ENCODE results near the gene GDPGP1. TPM values are rescaled to one million over a fixed set of nuclear protein-coding genes. Genes with fewer than 3 reads are reported as not detected.
"Not testable (repeated sequence)": the region's sequence is repeated elsewhere in the genome, so short reads cannot be mapped to it uniquely, and the experiment has no call there.

Gene GDPGP1
- total and polyA plus RNA-seq, 2 experiments from 2014 or later = 0.61 to 3.8 TPM

DNA sequence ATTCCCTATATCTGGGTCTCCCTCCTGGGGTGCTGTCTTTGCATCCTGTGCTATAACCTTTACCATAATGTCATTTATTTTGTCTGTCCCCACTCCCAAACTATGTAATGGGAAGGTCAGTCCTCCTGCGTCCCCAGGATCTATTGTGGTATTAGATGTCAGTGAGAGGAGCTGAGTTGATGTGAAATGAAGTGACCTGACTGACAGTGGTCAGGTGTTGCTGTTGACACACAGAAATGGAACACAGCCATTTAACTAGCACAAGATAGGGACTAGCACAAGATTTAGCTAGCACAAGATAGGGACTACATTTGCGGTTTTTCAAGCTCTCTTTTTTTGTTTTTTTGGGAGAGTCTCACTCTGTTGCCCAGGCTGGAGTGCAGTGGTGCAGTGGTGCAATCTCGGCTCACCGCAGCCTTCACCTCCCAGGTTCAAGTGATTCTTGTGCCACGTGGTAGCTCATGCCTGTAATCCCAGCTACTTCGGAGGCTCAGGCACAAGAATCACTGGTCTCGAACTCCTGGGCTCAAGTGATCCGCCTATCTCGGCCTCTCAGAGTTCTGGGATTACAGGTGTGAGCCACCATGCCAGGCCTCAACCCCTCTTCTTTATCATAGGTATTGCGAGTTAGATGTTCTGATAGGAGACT is 36.6 kb downstream of the GDPGP1 start:
- H3K27ac ChIP-seq (ENCODE audit: low read depth) = no peak overlapping the region
- Mint-ChIP-seq H3K4me1 (peaks cover 25% of the 10 kb centered on the region), H3K27ac (no peak overlapping the region), H3K27me3 (ENCODE audit: insufficient read depth, low read depth, poor library complexity) (peaks cover 10% of the 10 kb centered on the region), H3K9me3 (no peaks in the 10 kb centered on the region), H3K4me3 (no peak overlapping the region; the same call in 2 of the 3 replicates), H3K36me3 (ENCODE audit: low read depth) (peaks cover 77% of the 10 kb centered on the region)
- TF ChIP-seq EZH2phosphoT487 (IDR thresholded peaks at IDR 0.05; ENCODE audit: unreplicated experiment) = no peak
- TF ChIP-seq, protein P1, sequence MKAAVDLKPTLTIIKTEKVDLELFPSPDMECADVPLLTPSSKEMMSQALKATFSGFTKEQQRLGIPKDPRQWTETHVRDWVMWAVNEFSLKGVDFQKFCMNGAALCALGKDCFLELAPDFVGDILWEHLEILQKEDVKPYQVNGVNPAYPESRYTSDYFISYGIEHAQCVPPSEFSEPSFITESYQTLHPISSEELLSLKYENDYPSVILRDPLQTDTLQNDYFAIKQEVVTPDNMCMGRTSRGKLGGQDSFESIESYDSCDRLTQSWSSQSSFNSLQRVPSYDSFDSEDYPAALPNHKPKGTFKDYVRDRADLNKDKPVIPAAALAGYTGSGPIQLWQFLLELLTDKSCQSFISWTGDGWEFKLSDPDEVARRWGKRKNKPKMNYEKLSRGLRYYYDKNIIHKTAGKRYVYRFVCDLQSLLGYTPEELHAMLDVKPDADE (IDR thresholded peaks at IDR 0.05) = no peak
- H3K4me2 ChIP-seq = no peak overlapping the region
- H2AFZ ChIP-seq = no peak overlapping the region
- peaks cover 20% of the 10 kb centered on the region for H3K36me3 ChIP-seq (ENCODE audit: insufficient read depth)
- H4K20me1 ChIP-seq (replicated peaks; ENCODE audit: insufficient read depth) = peaks cover 41% of the 10 kb centered on the region
- ATAC-seq = no peak
- H3F3A ChIP-seq (replicated peaks; ENCODE audit: low read depth) = peaks cover 18% of the 10 kb centered on the region
- no peak overlapping the region for H3K4me3 ChIP-seq
- no peaks in the 10 kb centered on the region for H3K27me3 ChIP-seq (ENCODE audit: insufficient read depth)
- H3K9me2 ChIP-seq (ENCODE audit: insufficient read depth) = no peaks in the 10 kb centered on the region
- H3K79me2 ChIP-seq (replicated peaks; ENCODE audit: insufficient read depth) = peaks cover 67% of the 10 kb centered on the region
- DNase-seq (ENCODE audit: low spot score) = no peak
- H3K4me1 ChIP-seq (ENCODE audit: insufficient read depth) = peaks cover 20% of the 10 kb centered on the region

DNA sequence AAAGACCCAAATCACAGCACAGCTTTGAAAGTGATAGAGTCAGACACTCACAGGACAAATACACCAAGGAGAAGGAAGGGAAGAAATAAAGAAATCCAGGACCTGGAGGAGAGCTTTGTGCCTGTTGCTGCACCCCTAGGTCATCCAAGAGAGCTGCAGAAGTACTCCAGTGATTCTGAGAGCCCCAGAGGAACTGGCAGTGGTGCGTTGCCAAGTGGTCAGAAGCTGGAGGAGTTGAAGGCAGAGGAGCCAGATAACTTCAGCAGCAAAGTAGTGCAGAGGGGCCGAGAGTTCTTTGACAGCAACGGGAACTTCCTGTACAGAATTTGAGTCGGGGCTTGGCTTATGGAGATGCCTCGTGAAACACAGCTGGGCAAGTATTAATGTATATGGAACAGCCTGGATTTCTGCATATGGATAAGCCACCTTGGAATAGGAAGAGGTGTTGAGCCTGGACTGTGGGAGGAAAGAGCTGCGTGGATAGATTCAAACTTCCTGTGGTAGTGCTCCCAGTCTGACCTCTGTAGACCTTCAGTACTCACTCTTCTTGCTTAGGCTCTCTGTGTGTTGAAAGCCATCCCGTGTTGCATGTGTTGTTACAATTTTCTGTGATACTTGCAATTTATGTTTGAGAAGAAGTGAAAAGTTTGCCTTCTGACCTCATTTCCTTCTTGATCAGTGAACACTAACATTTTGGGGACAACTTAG is 37.6 kb downstream of the GDPGP1 start:
- Histone ChIP-seq H3K4me1 (ENCODE audit: insufficient read depth) (peaks cover 19% of the 10 kb centered on the region), H3K27ac (ENCODE audit: low read depth) (0 out of 2 replicates have a peak overlapping the region, but pooled peaks have one; percentile 6), H3K4me2 (no peak overlapping the region), H3K27me3 (ENCODE audit: insufficient read depth) (no peaks in the 10 kb centered on the region), H2AFZ (no peak overlapping the region), H3K79me2 (replicated peaks; ENCODE audit: insufficient read depth) (peaks cover 59% of the 10 kb centered on the region), H3K4me3 (no peak overlapping the region), H3K9me2 (ENCODE audit: insufficient read depth) (no peaks in the 10 kb centered on the region), H4K20me1 (replicated peaks; ENCODE audit: insufficient read depth) (peaks cover 41% of the 10 kb centered on the region), H3K36me3 (ENCODE audit: insufficient read depth) (peaks cover 20% of the 10 kb centered on the region), H3F3A (replicated peaks; ENCODE audit: low read depth) (peaks cover 18% of the 10 kb centered on the region)
- ATAC-seq = no peak
- no peak for DNase-seq (ENCODE audit: low spot score)
- peaks cover 5% of the 10 kb centered on the region for H3K27me3 Mint-ChIP-seq (ENCODE audit: insufficient read depth, low read depth, poor library complexity)
- TF ChIP-seq EZH2phosphoT487 (IDR thresholded peaks at IDR 0.05; ENCODE audit: unreplicated experiment) (no peak), CREB1 (CRISPR knock-in tag; IDR thresholded peaks at IDR 0.05; ENCODE audit: low read depth) (no peak), STAT1 (IDR thresholded peaks at IDR 0.05; ENCODE audit: unreplicated experiment) (no peak), ZNF114 (CRISPR knock-in tag; IDR thresholded peaks at IDR 0.05) (no peak), ZNF331 (CRISPR knock-in tag; IDR thresholded peaks at IDR 0.05; ENCODE audit: low read depth) (no peak), JUNB (IDR thresholded peaks at IDR 0.05; ENCODE audit: unreplicated experiment) (no peak)
- TF ChIP-seq, protein P1 (IDR thresholded peaks at IDR 0.05) = no peak
- TF ChIP-seq, protein P2, sequence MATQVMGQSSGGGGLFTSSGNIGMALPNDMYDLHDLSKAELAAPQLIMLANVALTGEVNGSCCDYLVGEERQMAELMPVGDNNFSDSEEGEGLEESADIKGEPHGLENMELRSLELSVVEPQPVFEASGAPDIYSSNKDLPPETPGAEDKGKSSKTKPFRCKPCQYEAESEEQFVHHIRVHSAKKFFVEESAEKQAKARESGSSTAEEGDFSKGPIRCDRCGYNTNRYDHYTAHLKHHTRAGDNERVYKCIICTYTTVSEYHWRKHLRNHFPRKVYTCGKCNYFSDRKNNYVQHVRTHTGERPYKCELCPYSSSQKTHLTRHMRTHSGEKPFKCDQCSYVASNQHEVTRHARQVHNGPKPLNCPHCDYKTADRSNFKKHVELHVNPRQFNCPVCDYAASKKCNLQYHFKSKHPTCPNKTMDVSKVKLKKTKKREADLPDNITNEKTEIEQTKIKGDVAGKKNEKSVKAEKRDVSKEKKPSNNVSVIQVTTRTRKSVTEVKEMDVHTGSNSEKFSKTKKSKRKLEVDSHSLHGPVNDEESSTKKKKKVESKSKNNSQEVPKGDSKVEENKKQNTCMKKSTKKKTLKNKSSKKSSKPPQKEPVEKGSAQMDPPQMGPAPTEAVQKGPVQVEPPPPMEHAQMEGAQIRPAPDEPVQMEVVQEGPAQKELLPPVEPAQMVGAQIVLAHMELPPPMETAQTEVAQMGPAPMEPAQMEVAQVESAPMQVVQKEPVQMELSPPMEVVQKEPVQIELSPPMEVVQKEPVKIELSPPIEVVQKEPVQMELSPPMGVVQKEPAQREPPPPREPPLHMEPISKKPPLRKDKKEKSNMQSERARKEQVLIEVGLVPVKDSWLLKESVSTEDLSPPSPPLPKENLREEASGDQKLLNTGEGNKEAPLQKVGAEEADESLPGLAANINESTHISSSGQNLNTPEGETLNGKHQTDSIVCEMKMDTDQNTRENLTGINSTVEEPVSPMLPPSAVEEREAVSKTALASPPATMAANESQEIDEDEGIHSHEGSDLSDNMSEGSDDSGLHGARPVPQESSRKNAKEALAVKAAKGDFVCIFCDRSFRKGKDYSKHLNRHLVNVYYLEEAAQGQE (IDR thresholded peaks at IDR 0.05; ENCODE audit: unreplicated experiment) = no peak
- H3K4me1 Mint-ChIP-seq = peaks cover 24% of the 10 kb centered on the region
- H3K27ac Mint-ChIP-seq = no peak overlapping the region
- no peak overlapping the region for H3K4me3 Mint-ChIP-seq
- no peaks in the 10 kb centered on the region for H3K9me3 Mint-ChIP-seq
- peaks cover 75% of the 10 kb centered on the region for H3K36me3 Mint-ChIP-seq (ENCODE audit: low read depth)

DNA sequence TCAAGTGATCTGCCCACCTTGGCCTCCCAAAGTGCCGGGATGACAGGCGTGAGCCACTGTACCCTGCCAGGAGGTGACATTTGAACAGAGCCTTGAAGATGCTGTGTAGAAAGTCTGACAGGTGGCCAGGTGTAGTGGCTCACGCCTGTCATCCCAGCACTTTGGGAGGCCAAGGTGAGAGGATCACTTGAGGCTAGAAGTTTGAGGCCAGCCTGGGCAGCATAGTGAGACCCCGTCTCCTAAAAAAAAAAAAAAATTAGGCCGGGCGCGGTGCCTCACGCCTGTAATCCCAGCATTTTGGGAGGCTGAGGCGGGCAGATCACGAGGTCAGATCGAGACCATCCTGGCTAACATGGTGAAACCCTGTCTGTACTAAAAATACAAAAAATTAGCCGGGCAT is 44.5 kb downstream of the GDPGP1 start:
- not testable (repeated sequence) for H3K27ac Mint-ChIP-seq; H3K9me3 Mint-ChIP-seq; H3K79me2 ChIP-seq (replicated peaks; ENCODE audit: insufficient read depth); H3K4me2 ChIP-seq; H3K27ac ChIP-seq (ENCODE audit: low read depth); H2AFZ ChIP-seq; H3K4me3 Mint-ChIP-seq; H3K9me2 ChIP-seq (ENCODE audit: insufficient read depth); H3K4me1 Mint-ChIP-seq; H4K20me1 ChIP-seq (replicated peaks; ENCODE audit: insufficient read depth); H3K36me3 ChIP-seq (ENCODE audit: insufficient read depth); H3K4me3 ChIP-seq; H3K27me3 Mint-ChIP-seq (ENCODE audit: insufficient read depth, low read depth, poor library complexity); ATAC-seq; H3K27me3 ChIP-seq (ENCODE audit: insufficient read depth); DNase-seq (ENCODE audit: low spot score); H3K4me1 ChIP-seq (ENCODE audit: insufficient read depth); H3F3A ChIP-seq (replicated peaks; ENCODE audit: low read depth)
- H3K36me3 Mint-ChIP-seq (ENCODE audit: low read depth) = peaks cover 15% of the 10 kb centered on the region

DNA sequence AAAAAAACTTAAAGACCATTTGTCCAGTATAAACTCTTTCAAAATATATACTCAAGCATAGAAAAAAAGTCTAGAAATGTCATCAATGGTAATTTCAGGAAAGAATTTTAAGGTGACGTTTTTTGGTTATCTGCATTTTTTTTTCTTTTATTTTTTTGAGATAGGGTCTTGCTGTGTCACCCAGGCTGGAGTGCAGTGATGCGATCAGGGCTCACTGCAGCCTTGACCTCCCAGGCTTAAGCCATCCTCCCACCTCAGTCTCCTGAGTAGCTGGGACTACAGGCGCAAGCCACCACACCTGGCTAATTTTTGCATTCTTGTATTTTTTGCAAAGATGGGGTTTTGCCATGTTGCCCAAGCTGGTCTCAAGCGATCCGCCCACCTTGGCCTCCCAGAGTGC is 46.7 kb downstream of the GDPGP1 start:
- H3K9me3 Mint-ChIP-seq; H3K9me2 ChIP-seq (ENCODE audit: insufficient read depth); DNase-seq (ENCODE audit: low spot score); H2AFZ ChIP-seq; H3K4me1 Mint-ChIP-seq; H3K4me2 ChIP-seq; H3K79me2 ChIP-seq (replicated peaks; ENCODE audit: insufficient read depth); H3K27ac Mint-ChIP-seq; H3K4me3 Mint-ChIP-seq; H3K4me1 ChIP-seq (ENCODE audit: insufficient read depth); H3K27ac ChIP-seq (ENCODE audit: low read depth); H3F3A ChIP-seq (replicated peaks; ENCODE audit: low read depth); ATAC-seq; H3K36me3 Mint-ChIP-seq (ENCODE audit: low read depth); H3K36me3 ChIP-seq (ENCODE audit: insufficient read depth); H3K4me3 ChIP-seq; H4K20me1 ChIP-seq (replicated peaks; ENCODE audit: insufficient read depth); H3K27me3 ChIP-seq (ENCODE audit: insufficient read depth); H3K27me3 Mint-ChIP-seq (ENCODE audit: insufficient read depth, low read depth, poor library complexity): not testable (repeated sequence)
